SW480 (cell line): Measurements from ENCODE around the gene ZBTB20.

ENCODE experiments used
- DNase-seq: peaks from one replicate; pipeline ENCODE4 v3.0.0-alpha.2; 2016; ENCODE audit warnings: low spot score

Gene ZBTB20

GRCh38 chr3:114624571-114625181 is 522.4 kb downstream of the ZBTB20 start:
- DNase-seq: peak; percentile 78

- no peak for DNase-seq
Measured at GRCh38 chr3:114624047-114624445, 523.0 kb downstream of the ZBTB20 start.

- no peak for DNase-seq
Measured at GRCh38 chr3:114623420-114624046, 523.6 kb downstream of the ZBTB20 start.

- no peak for DNase-seq
Measured at GRCh38 chr3:114622001-114622400, 525.1 kb downstream of the ZBTB20 start.

GRCh38 chr3:114619771-114620170 is 527.3 kb downstream of the ZBTB20 start:
- DNase-seq: no peak

GRCh38 chr3:114615523-114616085 is 531.5 kb downstream of the ZBTB20 start:
- no peak for DNase-seq

GRCh38 chr3:114609973-114610630 is 537.0 kb downstream of the ZBTB20 start:
- DNase-seq: no peak

GRCh38 chr3:114608293-114608692 is 538.8 kb downstream of the ZBTB20 start:
- DNase-seq: no peak

- no peak for DNase-seq
Measured at GRCh38 chr3:114606336-114606735, 540.8 kb downstream of the ZBTB20 start.

GRCh38 chr3:114600571-114600970 is 546.5 kb downstream of the ZBTB20 start:
- no peak for DNase-seq

GRCh38 chr3:114597871-114598270 is 549.2 kb downstream of the ZBTB20 start:
- no peak for DNase-seq

- DNase-seq: no peak
Measured at GRCh38 chr3:114597012-114597411, 550.1 kb downstream of the ZBTB20 start.

GRCh38 chr3:114596147-114596546 is 550.9 kb downstream of the ZBTB20 start:
- DNase-seq: no peak

- no peak for DNase-seq
Measured at GRCh38 chr3:114595522-114596028, 551.5 kb downstream of the ZBTB20 start.

GRCh38 chr3:114590309-114591047 is 556.6 kb downstream of the ZBTB20 start:
- no peak for DNase-seq

GRCh38 chr3:114587986-114588385 is 559.1 kb downstream of the ZBTB20 start:
- no peak for DNase-seq

GRCh38 chr3:114586119-114586518 is 561.0 kb downstream of the ZBTB20 start:
- peak; percentile 48 for DNase-seq

- DNase-seq: no peak
Measured at GRCh38 chr3:114585687-114586086, 561.4 kb downstream of the ZBTB20 start.

GRCh38 chr3:114584734-114585371 is 562.2 kb downstream of the ZBTB20 start:
- no peak for DNase-seq

- DNase-seq: no peak
Measured at GRCh38 chr3:114582929-114583328, 564.2 kb downstream of the ZBTB20 start.

- no peak for DNase-seq
Measured at GRCh38 chr3:114572364-114573062, 574.6 kb downstream of the ZBTB20 start.
